B cell (primary cell): ENCODE measurements around the gene ANOS1.

Experiments
- CTCF ChIP-seq: fragments of 200-600 bp; IDR thresholded peaks from one replicate; pipeline ENCODE4 v1.8.0; 2022; ENCODE audit warnings: antibody characterized with exemption, mild to moderate bottlenecking
- EZH2 ChIP-seq: IDR thresholded peaks from 2 replicates; pipeline ENCODE4 v1.6.1; 2012; ENCODE audit warnings: borderline replicate concordance, low read depth, mild to moderate bottlenecking, moderate library complexity, low read length; ENCODE audit not compliant: insufficient read depth, poor library complexity, severe bottlenecking

- TF ChIP-seq CTCF: no peak
- no peak for TF ChIP-seq EZH2
These were observed 152.3 kb downstream of the ANOS1 start for GRCh38 chrX:8579602-8580001.
